CD4-positive, alpha-beta T cell treated with Interleukin-12 subunit alpha and Interleukin-12 subunit beta, for 1 hour (primary cell): Measurements from ENCODE around the gene PUS1.
A peak's percentile ranks its signal among the peaks of the same experiment; 100 is the strongest.
"Not testable (repeated sequence)": the region's sequence is repeated elsewhere in the genome, so short reads cannot be mapped to it uniquely, and the experiment has no call there.

ENCODE experiments used
- DNase-seq: peaks from one replicate; pipeline ENCODE4 v3.0.0-alpha.2; 2020

Gene PUS1

GRCh38 chr12:131928711-131929580, at the start of gene PUS1:
PUS1 (plus strand) TSS chr12:131929276; CDS start chr12:131929723, 447 bp downstream.
- peak; percentile 96 for DNase-seq

GRCh38 chr12:131882804-131883520, 46.1 kb upstream of the PUS1 start:
- no peak for DNase-seq

DNA sequence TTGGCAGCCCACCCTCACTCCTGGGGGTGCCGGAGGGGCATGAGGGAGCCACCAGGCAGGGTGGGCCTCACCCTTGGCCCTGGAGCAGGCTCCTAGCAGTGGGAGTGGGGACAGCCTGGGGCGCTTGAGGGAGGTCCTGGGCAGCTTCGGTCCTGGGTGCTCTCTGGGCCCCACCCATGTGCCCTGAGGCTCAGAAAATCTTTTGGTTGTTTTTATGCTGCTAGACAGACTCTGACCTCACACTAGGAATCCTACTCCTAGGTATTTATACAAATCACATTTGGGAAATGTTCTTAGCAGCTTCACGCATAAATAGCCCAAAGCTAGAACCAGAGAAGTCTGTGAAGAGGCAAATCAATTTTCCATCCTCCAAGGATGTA, 45.6 kb upstream of the PUS1 start:
- DNase-seq = no peak

DNA sequence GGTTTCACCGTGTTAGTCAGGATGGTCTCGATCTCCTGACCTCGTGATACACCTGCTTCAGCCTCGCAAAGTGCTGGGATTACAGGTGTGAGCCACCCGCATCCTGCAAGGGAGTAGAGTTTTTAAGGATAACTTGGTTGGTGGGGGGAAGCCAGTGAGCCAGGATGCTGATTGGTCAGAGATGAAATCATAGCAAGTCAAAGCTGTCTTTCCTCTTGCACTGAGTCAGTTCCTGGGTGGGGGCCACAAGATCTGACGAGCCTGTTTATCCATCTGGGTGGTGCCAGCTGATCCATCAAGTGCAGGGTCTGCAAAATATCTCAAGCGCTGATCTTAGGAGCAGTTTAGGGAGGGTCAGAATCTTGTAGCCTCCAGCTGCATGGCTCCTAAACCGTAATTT, 44.0 kb upstream of the PUS1 start:
- not testable (repeated sequence) for DNase-seq

- DNase-seq = no peak
These were observed 43.5 kb upstream of the PUS1 start for GRCh38 chr12:131885543-131886057.

- DNase-seq = not testable (repeated sequence)
These were observed 37.4 kb upstream of the PUS1 start for GRCh38 chr12:131891722-131892121.

GRCh38 chr12:131892711-131893604, 36.1 kb upstream of the PUS1 start:
- no peak for DNase-seq

DNA sequence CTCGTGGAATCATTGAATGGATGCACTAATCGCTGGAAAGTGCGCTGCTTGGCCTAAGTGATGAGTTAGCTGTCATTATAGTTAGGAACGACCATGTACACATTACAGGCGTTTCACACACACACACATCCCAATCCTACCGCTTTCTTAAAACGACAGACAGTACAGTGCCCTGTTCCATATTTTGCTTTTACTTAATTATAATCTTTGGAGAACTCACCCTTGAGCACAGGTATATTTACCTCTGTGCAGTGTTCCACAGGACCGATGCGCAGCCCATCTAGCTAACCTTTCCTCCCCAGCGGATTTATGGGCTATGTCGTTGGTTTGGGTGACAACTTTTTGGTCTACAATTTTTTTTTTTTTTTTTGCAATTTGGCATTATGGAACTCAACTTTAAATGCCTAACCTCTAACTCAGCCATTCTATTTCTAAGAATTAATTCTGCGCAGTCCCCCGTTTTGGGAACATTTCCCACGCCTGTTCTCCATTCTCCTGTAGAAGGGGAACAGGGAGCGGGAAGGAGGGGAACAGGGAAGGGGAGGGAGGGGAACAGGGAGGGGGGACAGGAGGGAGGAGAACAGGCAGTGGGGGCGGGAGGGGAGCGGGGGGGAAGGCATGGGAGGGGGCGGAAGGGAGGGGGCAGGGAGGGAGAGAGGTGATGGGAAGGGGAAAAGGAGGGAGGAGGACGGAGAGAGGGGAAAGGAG, 35.3 kb upstream of the PUS1 start:
- DNase-seq = no peak

- DNase-seq = peak; percentile 92
These were observed 34.7 kb upstream of the PUS1 start, which contains the start of gene ULK1 for GRCh38 chr12:131894313-131894860. ULK1 (plus strand) TSS chr12:131894622; CDS start chr12:131895002, 380 bp downstream.

DNA sequence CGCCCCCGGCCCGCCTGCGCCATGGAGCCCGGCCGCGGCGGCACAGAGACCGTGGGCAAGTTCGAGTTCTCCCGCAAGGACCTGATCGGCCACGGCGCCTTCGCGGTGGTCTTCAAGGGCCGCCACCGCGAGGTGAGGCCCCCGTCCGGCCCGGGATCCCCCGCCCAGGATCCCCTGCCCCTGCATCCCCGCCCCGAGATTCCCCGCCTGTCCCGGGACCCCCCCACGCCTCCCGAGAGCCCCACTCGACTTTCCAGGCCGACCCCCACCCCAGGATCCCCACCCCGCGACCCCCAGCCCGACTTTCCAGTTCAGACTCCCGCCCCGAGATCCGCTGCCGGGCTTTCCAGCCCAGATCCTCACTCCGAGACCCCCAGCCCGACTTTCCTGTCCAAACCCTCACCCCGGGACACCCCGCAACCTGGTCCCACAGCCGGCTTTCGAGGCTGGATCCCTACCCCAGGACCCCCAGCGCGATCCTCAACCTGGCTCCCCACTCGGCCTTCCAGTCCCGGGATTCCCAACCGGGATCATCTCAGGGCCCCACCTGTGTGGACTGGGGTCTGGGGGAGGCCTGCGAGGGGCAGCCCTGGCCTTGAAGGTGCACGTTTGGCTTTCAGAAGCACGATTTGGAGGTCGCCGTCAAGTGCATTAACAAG, 34.0 kb upstream of the PUS1 start:
- no peak for DNase-seq

GRCh38 chr12:131895640-131896079, 33.4 kb upstream of the PUS1 start:
- peak; percentile 17 for DNase-seq

DNA sequence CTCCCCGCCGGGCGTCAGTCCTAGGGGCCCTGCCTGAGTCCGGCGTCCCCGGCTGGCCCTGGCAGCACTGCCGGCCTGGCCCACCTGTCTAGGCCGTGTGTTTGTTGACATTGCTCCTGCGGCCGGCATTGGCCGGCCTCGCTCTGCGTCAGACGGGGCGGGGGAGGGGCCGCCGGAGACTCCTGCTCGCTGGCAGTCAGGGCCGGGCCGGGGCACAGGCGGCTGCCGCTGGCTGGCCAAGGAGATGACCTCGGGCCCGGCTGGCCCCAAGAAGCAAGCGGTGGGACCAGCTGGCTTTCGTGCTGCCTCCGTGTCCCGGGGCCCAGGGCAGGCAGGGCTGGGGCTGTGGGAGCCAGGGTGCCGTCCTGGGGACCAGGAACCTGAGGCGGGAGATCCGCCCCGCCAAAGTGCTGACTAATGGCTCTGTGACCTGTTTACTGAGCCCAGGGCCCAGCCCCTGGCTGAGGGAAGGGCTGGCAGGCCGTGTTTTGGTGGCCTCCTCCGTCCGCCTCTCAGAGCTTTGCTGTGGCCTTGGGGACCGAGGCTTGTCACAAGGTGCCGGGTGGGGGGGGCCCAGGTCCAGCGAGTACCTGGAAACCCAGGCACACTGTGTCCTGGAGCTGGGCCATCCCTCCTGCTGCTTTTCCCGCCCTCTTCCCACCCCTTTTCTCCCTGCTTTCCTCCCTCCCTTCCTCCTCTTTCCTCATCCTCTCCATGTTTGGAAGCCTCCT, 32.8 kb upstream of the PUS1 start:
- peak; percentile 68 for DNase-seq

- DNase-seq = no peak
These were observed 32.2 kb upstream of the PUS1 start for GRCh38 chr12:131896811-131897270.

GRCh38 chr12:131897276-131897675, 31.8 kb upstream of the PUS1 start:
- no peak for DNase-seq

DNA sequence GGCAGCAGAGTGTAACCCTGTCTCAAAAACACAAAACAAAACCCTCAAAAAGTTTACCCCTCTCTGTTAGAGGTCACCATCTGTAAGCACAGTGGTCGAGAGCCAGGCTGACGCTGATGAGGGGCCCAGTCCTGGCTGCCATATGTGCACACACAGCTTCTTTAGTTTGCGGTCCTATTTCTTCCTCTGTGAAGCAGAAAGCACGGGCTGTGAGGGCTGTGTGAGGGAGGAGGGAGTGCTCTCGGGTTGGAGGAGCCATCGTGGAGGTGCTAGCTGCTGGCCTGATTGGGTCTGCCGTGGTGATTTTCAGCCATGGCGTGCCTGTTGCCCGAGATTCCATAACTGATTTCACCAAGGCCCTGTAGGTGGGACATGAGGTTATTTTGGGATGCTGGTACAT, 31.2 kb upstream of the PUS1 start:
- no peak for DNase-seq

- no peak for DNase-seq
These were observed 28.7 kb upstream of the PUS1 start for GRCh38 chr12:131900397-131900796.

GRCh38 chr12:131901431-131902331, 27.4 kb upstream of the PUS1 start:
- no peak for DNase-seq

DNA sequence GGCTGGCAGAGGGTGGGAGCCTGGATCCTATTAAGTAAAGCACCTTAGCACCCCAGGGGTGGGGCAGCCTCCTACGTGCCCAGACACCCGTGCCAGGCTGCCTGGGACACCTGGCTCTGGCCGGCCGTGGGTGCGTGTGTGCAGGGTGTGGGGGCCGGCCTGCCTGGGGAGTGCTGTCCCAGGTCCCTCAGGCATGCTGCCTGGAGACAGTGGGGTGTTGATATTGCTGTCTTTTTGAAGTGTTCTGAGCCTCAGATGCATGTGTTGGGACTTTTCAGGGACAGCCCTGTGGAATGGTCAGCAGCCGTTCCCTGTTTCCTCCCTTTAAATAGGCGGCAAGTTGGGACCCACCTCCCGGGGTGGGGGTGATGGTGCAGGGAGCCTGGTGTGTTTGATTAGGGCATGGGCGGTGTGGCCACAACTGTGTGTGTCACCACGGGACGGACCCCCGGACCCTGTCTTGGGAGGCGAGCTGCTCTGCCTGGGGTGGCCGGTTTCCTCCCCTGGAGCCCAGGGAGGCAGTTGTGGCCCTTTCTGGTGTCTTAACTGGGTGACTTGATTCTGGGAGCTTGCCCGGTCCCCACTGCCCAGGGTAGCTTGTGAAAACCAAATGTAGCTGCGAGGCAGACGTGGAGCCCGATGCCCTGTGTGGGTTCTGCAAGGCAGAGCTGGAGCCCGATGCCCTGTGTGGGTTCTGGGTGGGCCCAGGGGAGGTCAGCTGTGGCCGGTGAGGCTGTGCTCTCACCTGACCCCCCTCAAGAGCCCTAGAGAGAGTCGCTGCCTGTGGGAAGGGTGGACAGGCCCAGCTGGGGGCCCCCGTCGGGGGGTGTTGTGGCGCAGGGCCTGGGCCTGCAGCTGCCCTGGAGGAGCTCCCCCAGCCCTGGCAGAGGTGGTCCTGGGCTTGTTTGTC, 26.5 kb upstream of the PUS1 start:
- DNase-seq = no peak
